Caco-2 (cell line): ENCODE measurements around the gene NFASC. TPM values are rescaled to one million over a fixed set of nuclear protein-coding genes. Genes with fewer than 3 reads are reported as not detected.

Source experiments
- BruUV-seq: library from RNA; stranded (reverse); fragments of 400-500 nt; replicated peaks from 2 replicates; lab custom pipeline; 2021; lab: Mats Ljungman, UMichigan
- CTCF ChIA-PET: fragments of 300-600 bp; sonication (Branson Sonifier 250); formaldehyde crosslinking; loops from one replicate; lab custom pipeline; 2022; ENCODE audit warnings: antibody characterized with exemption; lab: Charles Lee
- POLR2A ChIA-PET: fragments of 300-600 bp; sonication (Branson Sonifier 250); formaldehyde crosslinking; loops from one replicate; lab custom pipeline; 2022; ENCODE audit warnings: antibody characterized with exemption; lab: Charles Lee
- DNase-seq, 2 experiments: peaks; one replicate each; pipeline versions ENCODE4 v3.0.0 to v3.0.0-alpha.2; 2020 to 2022
- H3K27me3 ChIP-seq: replicated peaks from 2 replicates; pipeline ENCODE4 v1.6.0; 2011; ENCODE audit warnings: low read length; ENCODE audit not compliant: control insufficient read depth, insufficient read depth
- H3K36me3 ChIP-seq: 2 replicates; pipeline ENCODE4 v1.5.1; 2011; ENCODE audit warnings: low read length; ENCODE audit not compliant: control insufficient read depth, insufficient read depth
- H3K4me1 ChIP-seq: fragments of 250-450 bp; sonication (Bioruptor Pico); 2 replicates; pipeline ENCODE4 v1.5.1; 2020; ENCODE audit warnings: mild to moderate bottlenecking
- H3K4me3 ChIP-seq: 2 replicates; pipeline ENCODE4 v1.5.1; 2011; ENCODE audit warnings: low read depth, mild to moderate bottlenecking, control low read depth, low read length
- H3K9me3 ChIP-seq: fragments of 250-450 bp; sonication (Bioruptor Pico); 2 replicates; pipeline ENCODE4 v1.5.1; 2020; ENCODE audit warnings: mild to moderate bottlenecking, moderate library complexity
- H3K27ac Mint-ChIP-seq: one replicate; pipeline ENCODE4 v1.8.0; 2022; ENCODE audit warnings: mixed read lengths; ENCODE audit not compliant: unreplicated experiment
- H3K27me3 Mint-ChIP-seq: one replicate; pipeline ENCODE4 v1.8.0; 2022; ENCODE audit warnings: mixed read lengths; ENCODE audit not compliant: insufficient read depth, unreplicated experiment
- H3K36me3 Mint-ChIP-seq: one replicate; pipeline ENCODE4 v1.8.0; 2022; ENCODE audit warnings: mild to moderate bottlenecking, mixed read lengths; ENCODE audit not compliant: insufficient read depth, unreplicated experiment
- H3K4me1 Mint-ChIP-seq: one replicate; pipeline ENCODE4 v1.8.0; 2022; ENCODE audit warnings: low read depth, mixed read lengths; ENCODE audit not compliant: unreplicated experiment
- H3K4me3 Mint-ChIP-seq: one replicate; pipeline ENCODE4 v1.8.0; 2022; ENCODE audit warnings: mild to moderate bottlenecking, moderate library complexity, mixed read lengths; ENCODE audit not compliant: unreplicated experiment
- H3K9me3 Mint-ChIP-seq: one replicate; pipeline ENCODE4 v1.8.0; 2022; ENCODE audit warnings: mixed read lengths; ENCODE audit not compliant: unreplicated experiment
- CTCF ChIP-seq, 2 experiments: fragments of 200-600 bp in 1 of 2; IDR thresholded peaks; 1 replicate in 1 of 2; 2 replicates in 1 of 2; pipeline versions ENCODE4 v1.5.1 to v1.8.0; 2011 to 2022; ENCODE audit warnings: antibody characterized with exemption in 1 of 2, control low read depth in 1 of 2, inconsistent platforms in 1 of 2, low read depth in 1 of 2, low read length in 1 of 2, mild to moderate bottlenecking in 1 of 2, moderate library complexity in 1 of 2; ENCODE audit not compliant: insufficient read depth in 1 of 2, severe bottlenecking in 1 of 2, unreplicated experiment in 1 of 2
- intact Hi-C: fragments of 100-400 bp; cut with micrococcal nuclease; formaldehyde crosslinking; loops from one replicate; pipeline ENCODE4 v1.10.0; 2022; ENCODE audit not compliant: unreplicated experiment
- total RNA-seq: library from RNA; stranded (reverse); gene quantifications from 2 replicates; pipeline ENCODE4 v1.2.3, GENCODE V29; 2022

NFASC gene
- total RNA-seq, 1 experiment from 2014 or later: 1.3 TPM

- intact Hi-C loops: no loop called here
Observed at GRCh38 chr1:204834752-204835151, 35.9 kb upstream of the NFASC start.

GRCh38 chr1:204835737-204836136, 34.9 kb upstream of the NFASC start:
- no peaks in the 10 kb centered on the region for H3K4me1 Mint-ChIP-seq
- no peaks in the 10 kb centered on the region for H3K36me3 Mint-ChIP-seq
- no peak overlapping the region for H3K4me3 ChIP-seq
- no peak overlapping the region for H3K27ac Mint-ChIP-seq
- no peaks in the 10 kb centered on the region for H3K9me3 Mint-ChIP-seq
- H3K36me3 ChIP-seq: no peaks in the 10 kb centered on the region
- H3K4me3 Mint-ChIP-seq: no peak overlapping the region
- no TSS peak for BruUV-seq
- DNase-seq: no peak
- no peaks in the 10 kb centered on the region; the same call in 1 of the 2 replicates for H3K27me3 ChIP-seq
- H3K9me3 ChIP-seq: no peaks in the 10 kb centered on the region
- intact Hi-C loops: no loop called here
- ChIA-PET CTCF (no interaction called here), POLR2A (no interaction called here)
- no peak for TF ChIP-seq CTCF (IDR thresholded peaks at IDR 0.05; ENCODE audit: insufficient read depth in 1 of 2, low read depth in 1 of 2, low read length in 1 of 2, severe bottlenecking in 1 of 2, unreplicated experiment in 1 of 2)
- no peaks in the 10 kb centered on the region for H3K4me1 ChIP-seq
- peaks cover 11% of the 10 kb centered on the region for H3K27me3 Mint-ChIP-seq

More at GRCh38 chr1:204834752-204835151, 35.9 kb upstream of the NFASC start:
- Mint-ChIP-seq H3K4me3 (no peak overlapping the region), H3K4me1 (no peaks in the 10 kb centered on the region), H3K27ac (no peak overlapping the region), H3K9me3 (no peaks in the 10 kb centered on the region), H3K36me3 (no peaks in the 10 kb centered on the region), H3K27me3 (peaks cover 15% of the 10 kb centered on the region)
- H3K4me3 ChIP-seq: no peak overlapping the region
- ChIA-PET POLR2A (no interaction called here), CTCF (no interaction called here)
- no peak for TF ChIP-seq CTCF (IDR thresholded peaks at IDR 0.05; ENCODE audit: insufficient read depth in 1 of 2, low read depth in 1 of 2, low read length in 1 of 2, severe bottlenecking in 1 of 2, unreplicated experiment in 1 of 2)
- H3K4me1 ChIP-seq: no peaks in the 10 kb centered on the region
- H3K27me3 ChIP-seq: no peaks in the 10 kb centered on the region; the same call in 1 of the 2 replicates
- BruUV-seq: no TSS peak
- no peaks in the 10 kb centered on the region for H3K9me3 ChIP-seq
- H3K36me3 ChIP-seq: no peaks in the 10 kb centered on the region
- no peak for DNase-seq

- Histone ChIP-seq H3K9me3 (no peaks in the 10 kb centered on the region), H3K4me3 (no peak overlapping the region), H3K4me1 (no peaks in the 10 kb centered on the region), H3K27me3 (no peaks in the 10 kb centered on the region; the same call in 1 of the 2 replicates), H3K36me3 (no peaks in the 10 kb centered on the region)
- no peak for TF ChIP-seq CTCF (IDR thresholded peaks at IDR 0.05; ENCODE audit: insufficient read depth in 1 of 2, low read depth in 1 of 2, low read length in 1 of 2, severe bottlenecking in 1 of 2, unreplicated experiment in 1 of 2)
- Mint-ChIP-seq H3K4me1 (no peaks in the 10 kb centered on the region), H3K27ac (no peak overlapping the region), H3K36me3 (no peaks in the 10 kb centered on the region), H3K27me3 (peaks cover 11% of the 10 kb centered on the region), H3K9me3 (no peaks in the 10 kb centered on the region), H3K4me3 (no peak overlapping the region)
- POLR2A ChIA-PET: no interaction called here
- no TSS peak for BruUV-seq
- CTCF ChIA-PET: interaction anchor here (1.0 to 1.6 kb wide), 4 partner anchors 10 to 45 kb away, joined by 3 to 6 read pairs (median 4); no protein-coding TSS in a partner anchor
- DNase-seq: no peak
- intact Hi-C loops: no loop called here
Observed at GRCh38 chr1:204836856-204837255, 33.8 kb upstream of the NFASC start.
